HFFc6 (cell line): ENCODE results near the gene ABCG2. TPM values are rescaled to one million over a fixed set of nuclear protein-coding genes. Genes with fewer than 3 reads are reported as not detected.

Experiments
- DNase-seq: peaks from one replicate; pipeline ENCODE4 v3.0.0-alpha.2; 2018
- H3K27ac Mint-ChIP-seq: 2 replicates; pipeline ENCODE4 v1.8.0; 2020; ENCODE audit warnings: mild to moderate bottlenecking, mixed read lengths
- H3K27me3 Mint-ChIP-seq: 2 replicates; pipeline ENCODE4 v1.8.0; 2021; ENCODE audit warnings: mild to moderate bottlenecking, moderate library complexity, mixed read lengths; ENCODE audit not compliant: insufficient read depth
- H3K36me3 Mint-ChIP-seq: 2 replicates; pipeline ENCODE4 v1.8.0; 2021; ENCODE audit warnings: low read depth, mixed read lengths
- H3K4me1 Mint-ChIP-seq: 2 replicates; pipeline ENCODE4 v1.8.0; 2020; ENCODE audit warnings: low read depth, mixed read lengths
- H3K4me3 Mint-ChIP-seq: 2 replicates; pipeline ENCODE4 v1.8.0; 2020; ENCODE audit warnings: mild to moderate bottlenecking, moderate library complexity, mixed read lengths
- H3K9me3 Mint-ChIP-seq: 2 replicates; pipeline ENCODE4 v1.8.0; 2020; ENCODE audit warnings: mild to moderate bottlenecking, mixed read lengths
- total RNA-seq, 6 experiments: library from RNA; stranded (reverse); fragmentation: NEBNext Ultra II Directional; extraction: Animal tissue kit (Norgen Biotek cat#: 25700); gene quantifications; 2 replicates in 1 of 6; 3 replicates in 5 of 6; pipeline ENCODE4 v1.2.3, GENCODE V29; 2021
- TF ChIP-seq, protein P1 (sequence below): fragments of 200-600 bp; sonication (generic); IDR thresholded peaks from 2 replicates; pipeline ENCODE4 v1.5.0; 2021; ENCODE audit warnings: antibody characterized with exemption, mild to moderate bottlenecking

ABCG2 gene
- total RNA-seq, 6 experiments from 2014 or later: 0.10 to 0.33 (median 0.13) TPM

DNA sequence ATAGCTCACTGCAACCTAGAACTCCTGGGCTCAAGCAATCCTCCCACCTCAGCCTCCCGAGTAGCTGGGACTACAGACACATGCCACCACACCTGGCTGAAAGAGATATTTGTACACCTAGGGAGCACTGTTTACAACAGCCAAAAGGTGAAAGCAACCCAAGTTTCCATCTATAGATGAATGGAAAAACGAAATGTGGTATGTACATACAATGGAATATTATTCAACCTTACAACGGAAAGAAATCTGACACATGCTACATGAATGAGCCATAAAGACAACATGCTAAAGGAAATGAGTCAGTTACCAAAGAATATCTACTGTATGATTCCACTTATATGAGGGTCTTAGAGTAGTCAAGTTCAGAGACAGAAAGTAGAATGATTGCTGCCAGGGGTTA is 52.2 kb downstream of the ABCG2 start:
- H3K9me3 Mint-ChIP-seq: no peaks in the 10 kb centered on the region
- peaks cover 36% of the 10 kb centered on the region for H3K4me1 Mint-ChIP-seq
- H3K27ac Mint-ChIP-seq: no peak overlapping the region; the same call in 1 of the 2 replicates
- no peaks in the 10 kb centered on the region for H3K36me3 Mint-ChIP-seq
- peaks cover 3% of the 10 kb centered on the region for H3K27me3 Mint-ChIP-seq
- DNase-seq: peak; percentile 16
- TF ChIP-seq, protein P1, sequence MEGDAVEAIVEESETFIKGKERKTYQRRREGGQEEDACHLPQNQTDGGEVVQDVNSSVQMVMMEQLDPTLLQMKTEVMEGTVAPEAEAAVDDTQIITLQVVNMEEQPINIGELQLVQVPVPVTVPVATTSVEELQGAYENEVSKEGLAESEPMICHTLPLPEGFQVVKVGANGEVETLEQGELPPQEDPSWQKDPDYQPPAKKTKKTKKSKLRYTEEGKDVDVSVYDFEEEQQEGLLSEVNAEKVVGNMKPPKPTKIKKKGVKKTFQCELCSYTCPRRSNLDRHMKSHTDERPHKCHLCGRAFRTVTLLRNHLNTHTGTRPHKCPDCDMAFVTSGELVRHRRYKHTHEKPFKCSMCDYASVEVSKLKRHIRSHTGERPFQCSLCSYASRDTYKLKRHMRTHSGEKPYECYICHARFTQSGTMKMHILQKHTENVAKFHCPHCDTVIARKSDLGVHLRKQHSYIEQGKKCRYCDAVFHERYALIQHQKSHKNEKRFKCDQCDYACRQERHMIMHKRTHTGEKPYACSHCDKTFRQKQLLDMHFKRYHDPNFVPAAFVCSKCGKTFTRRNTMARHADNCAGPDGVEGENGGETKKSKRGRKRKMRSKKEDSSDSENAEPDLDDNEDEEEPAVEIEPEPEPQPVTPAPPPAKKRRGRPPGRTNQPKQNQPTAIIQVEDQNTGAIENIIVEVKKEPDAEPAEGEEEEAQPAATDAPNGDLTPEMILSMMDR: no peak
- no peak overlapping the region for H3K4me3 Mint-ChIP-seq

DNA sequence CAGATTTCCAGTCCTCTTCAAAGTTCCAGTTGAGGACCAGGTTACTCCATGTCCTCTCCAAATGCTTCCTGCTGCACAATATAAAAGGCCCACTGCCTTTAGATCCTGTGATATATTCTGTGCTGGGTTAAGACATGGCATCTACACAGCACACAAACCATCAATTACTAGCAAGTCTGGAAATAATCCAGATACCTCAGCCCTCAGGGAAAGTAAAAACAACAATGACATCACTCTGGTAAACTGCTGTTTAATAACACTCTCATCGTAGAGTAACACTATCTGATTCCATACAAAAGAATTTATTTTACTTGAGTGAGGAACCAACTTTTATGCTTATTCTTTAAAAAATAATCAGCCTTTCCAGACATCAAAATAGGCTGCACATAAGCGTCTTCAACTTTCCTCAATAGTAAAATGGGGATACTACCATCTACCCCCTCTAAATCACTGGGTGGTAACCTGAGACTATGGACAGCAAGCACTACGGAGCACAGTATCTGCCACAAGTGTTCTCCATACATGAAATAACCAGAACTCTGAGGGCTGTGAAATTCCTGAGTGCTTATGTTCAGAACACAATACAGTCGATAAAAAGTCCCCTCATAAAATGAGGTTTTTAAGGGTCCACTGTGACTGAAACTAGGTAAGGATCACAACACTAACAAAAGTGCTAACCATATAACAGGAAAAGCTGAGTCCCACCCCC is 53.4 kb downstream of the ABCG2 start:
- no peak overlapping the region for H3K4me3 Mint-ChIP-seq
- H3K27ac Mint-ChIP-seq: peak overlapping the region; percentile 17; the same call in 1 of the 2 replicates
- TF ChIP-seq, protein P1: no peak
- peaks cover 36% of the 10 kb centered on the region for H3K4me1 Mint-ChIP-seq
- no peaks in the 10 kb centered on the region for H3K9me3 Mint-ChIP-seq
- H3K36me3 Mint-ChIP-seq: no peaks in the 10 kb centered on the region
- DNase-seq: peak; percentile 84
- peaks cover 6% of the 10 kb centered on the region for H3K27me3 Mint-ChIP-seq

DNA sequence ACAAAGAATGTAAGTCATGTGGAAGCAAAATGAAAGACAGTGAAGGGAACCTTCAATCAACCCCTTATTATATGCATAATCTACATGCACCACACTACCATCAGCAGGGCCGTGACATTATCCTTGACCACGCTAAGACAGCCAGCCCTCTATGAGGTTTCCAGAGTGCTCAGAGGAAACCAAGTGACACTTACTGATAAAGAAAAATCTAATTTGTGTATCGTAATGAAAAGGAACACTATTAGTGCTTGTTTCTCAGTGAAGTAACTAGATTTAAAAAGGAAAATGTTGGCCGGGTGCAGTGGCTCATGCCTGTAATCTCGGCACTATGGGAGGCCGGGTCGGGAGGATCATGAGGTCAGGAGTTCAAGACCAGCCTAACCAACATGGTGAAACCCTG is 56.4 kb downstream of the ABCG2 start:
- no peaks in the 10 kb centered on the region for H3K36me3 Mint-ChIP-seq
- no peak overlapping the region for H3K4me3 Mint-ChIP-seq
- TF ChIP-seq, protein P1: no peak
- no peak for DNase-seq
- H3K4me1 Mint-ChIP-seq: peaks cover 42% of the 10 kb centered on the region
- H3K9me3 Mint-ChIP-seq: no peaks in the 10 kb centered on the region
- H3K27ac Mint-ChIP-seq: no peak overlapping the region
- peaks cover 13% of the 10 kb centered on the region for H3K27me3 Mint-ChIP-seq

DNA sequence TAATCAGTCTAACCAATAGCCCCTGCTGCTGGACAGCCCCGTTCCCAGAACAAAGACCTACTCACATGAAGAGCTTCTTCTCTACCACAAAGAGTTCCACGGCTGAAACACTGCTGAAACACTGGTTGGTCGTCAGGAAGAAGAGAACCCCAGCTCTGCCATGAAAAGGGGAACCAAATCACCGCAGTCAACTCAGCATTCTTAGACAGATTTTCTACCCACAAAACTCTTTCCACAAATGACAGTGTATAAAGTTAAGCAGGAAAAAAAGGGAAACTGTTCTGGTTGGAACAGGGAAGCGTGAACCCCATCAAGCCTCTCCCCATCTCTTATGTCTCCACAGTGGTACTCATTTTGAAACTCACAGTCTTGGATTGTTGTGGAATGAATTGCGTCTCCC is 57.3 kb downstream of the ABCG2 start:
- Mint-ChIP-seq H3K27me3 (peaks cover 13% of the 10 kb centered on the region), H3K4me3 (no peak overlapping the region), H3K27ac (no peak overlapping the region), H3K4me1 (peaks cover 33% of the 10 kb centered on the region), H3K9me3 (no peaks in the 10 kb centered on the region), H3K36me3 (no peaks in the 10 kb centered on the region)
- DNase-seq: no peak
- TF ChIP-seq, protein P1: no peak

DNA sequence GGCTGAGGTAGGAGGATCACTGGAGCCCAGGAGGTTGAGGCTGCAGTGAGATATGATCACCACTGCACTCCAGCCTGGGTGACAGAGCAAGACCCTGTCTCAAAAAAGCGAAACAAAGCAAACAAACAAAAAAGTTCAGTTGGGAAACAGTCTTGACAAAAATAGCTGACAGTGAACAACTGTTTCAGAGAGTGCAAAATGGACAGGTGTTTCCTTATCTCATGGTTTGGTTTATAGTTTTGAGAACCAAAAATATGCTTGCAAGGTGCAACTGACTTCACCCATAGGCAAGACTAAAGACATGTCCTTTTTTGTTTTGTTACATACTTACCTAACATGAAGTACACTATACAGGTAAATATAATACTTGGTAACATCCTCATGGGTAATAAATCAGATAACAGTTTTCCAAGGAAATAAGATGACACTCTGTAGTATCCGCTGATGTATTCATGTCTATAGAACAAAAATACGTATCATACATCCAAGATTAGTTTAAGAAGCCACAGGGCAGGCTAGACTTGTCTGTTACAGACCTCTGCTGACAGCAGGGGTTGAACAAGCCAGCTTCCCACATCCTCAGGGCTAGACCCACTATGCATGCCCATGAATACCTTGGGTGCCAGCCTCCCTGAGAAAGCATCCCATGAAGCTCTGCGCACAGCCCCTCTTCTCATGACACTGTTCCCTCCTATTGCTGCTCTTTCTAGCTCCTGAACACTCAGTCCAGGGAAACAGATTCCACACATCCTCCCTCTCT is 59.3 kb downstream of the ABCG2 start:
- H3K36me3 Mint-ChIP-seq: no peaks in the 10 kb centered on the region
- H3K9me3 Mint-ChIP-seq: no peaks in the 10 kb centered on the region
- no peak for DNase-seq
- peaks cover 13% of the 10 kb centered on the region for H3K4me1 Mint-ChIP-seq
- H3K27ac Mint-ChIP-seq: no peak overlapping the region
- TF ChIP-seq, protein P1: no peak
- H3K4me3 Mint-ChIP-seq: no peak overlapping the region
- H3K27me3 Mint-ChIP-seq: peaks cover 13% of the 10 kb centered on the region
